NCI-H345 (cell line): Measurements from ENCODE around the gene PRCD.
"Not testable (repeated sequence)": the region's sequence is repeated elsewhere in the genome, so short reads cannot be mapped to it uniquely, and the experiment has no call there.

ENCODE experiments used
- DNase-seq: peaks from one replicate; lab custom pipeline; 2025; lab: John Stamatoyannopoulos, UW

The PRCD gene

GRCh38 chr17:76504117-76504516 is 35.7 kb upstream of the PRCD start:
- DNase-seq: no peak

- peak; percentile 74 for DNase-seq
Observed at GRCh38 chr17:76506408-76507345, 33.2 kb upstream of the PRCD start.

- not testable (repeated sequence) for DNase-seq
Observed at GRCh38 chr17:76508472-76509063, 31.3 kb upstream of the PRCD start.

GRCh38 chr17:76510831-76511244 is 29.0 kb upstream of the PRCD start:
- no peak for DNase-seq

- no peak for DNase-seq
Observed at GRCh38 chr17:76511668-76512365, 28.0 kb upstream of the PRCD start.

- DNase-seq: no peak
Observed at GRCh38 chr17:76512366-76513305, 27.2 kb upstream of the PRCD start.

GRCh38 chr17:76513306-76513692 is 26.5 kb upstream of the PRCD start:
- no peak for DNase-seq

GRCh38 chr17:76514355-76514754 is 25.5 kb upstream of the PRCD start:
- not testable (repeated sequence) for DNase-seq

GRCh38 chr17:76515274-76515949 is 24.4 kb upstream of the PRCD start:
- no peak for DNase-seq

- DNase-seq: no peak
Observed at GRCh38 chr17:76517638-76518038, 22.2 kb upstream of the PRCD start.

GRCh38 chr17:76519048-76519966 is 20.5 kb upstream of the PRCD start:
- DNase-seq: no peak

- DNase-seq: no peak
Observed at GRCh38 chr17:76521262-76521661, 18.6 kb upstream of the PRCD start.

- DNase-seq: not testable (repeated sequence)
Observed at GRCh38 chr17:76521683-76522082, 18.2 kb upstream of the PRCD start.

- peak; percentile 82 for DNase-seq
Observed at GRCh38 chr17:76523084-76524037, 16.5 kb upstream of the PRCD start.

- no peak for DNase-seq
Observed at GRCh38 chr17:76524598-76525512, 15.0 kb upstream of the PRCD start.

- DNase-seq: not testable (repeated sequence)
Observed at GRCh38 chr17:76525513-76525833, 14.4 kb upstream of the PRCD start.

GRCh38 chr17:76527016-76527415 is 12.8 kb upstream of the PRCD start:
- not testable (repeated sequence) for DNase-seq
